IMR-90 (cell line): Measurements from ENCODE around the gene AHI1. TPM values are rescaled to one million over a fixed set of nuclear protein-coding genes. Genes with fewer than 3 reads are reported as not detected.

ENCODE experiments used
- ATAC-seq: fragments of 200-7000 bp; cut with Tn5 transposase; 2 replicates; pipeline ENCODE4 v1.9.1; 2020; ENCODE audit warnings: low read depth, mild to moderate bottlenecking, moderate library complexity
- BruUV-seq: library from RNA; stranded (reverse); fragments of 400-500 nt; replicated peaks from 2 replicates; lab custom pipeline; 2021; lab: Mats Ljungman, UMichigan
- CTCF ChIA-PET: fragments of 300-600 bp; formaldehyde crosslinking; extraction: SDS; loops from one replicate; lab custom pipeline; 2021; ENCODE audit warnings: antibody characterized with exemption; lab: Yijun Ruan, JAX
- POLR2A ChIA-PET: fragments of 300-600 bp; sonication (Branson Sonifier 250); formaldehyde crosslinking; loops from one replicate; lab custom pipeline; 2022; ENCODE audit warnings: antibody characterized with exemption; ENCODE audit not compliant: unreplicated experiment; lab: Charles Lee
- DNase-seq: peaks from one replicate; pipeline ENCODE4 v3.0.0; 2013
- H2AFZ ChIP-seq: replicated peaks from 2 replicates; pipeline ENCODE3; 2013; ENCODE audit warnings: low read length, mild to moderate bottlenecking; ENCODE audit not compliant: poor library complexity
- H2AK5ac ChIP-seq: 2 replicates; pipeline ENCODE4 v1.6.1; 2013; ENCODE audit warnings: low read depth, low read length, inconsistent platforms
- H2AK9ac ChIP-seq: replicated peaks from 2 replicates; pipeline ENCODE3; 2013; ENCODE audit warnings: mild to moderate bottlenecking, low read depth, low read length, moderate library complexity; ENCODE audit not compliant: poor library complexity
- H2BK120ac ChIP-seq: 2 replicates; pipeline ENCODE4 v1.6.1; 2013; ENCODE audit warnings: low read depth, low read length, inconsistent platforms
- H2BK15ac ChIP-seq: 3 replicates; pipeline ENCODE4 v1.6.1; 2013; ENCODE audit warnings: low read depth, low read length, inconsistent platforms
- H2BK20ac ChIP-seq: 2 replicates; pipeline ENCODE4 v1.6.1; 2013; ENCODE audit warnings: low read depth, mild to moderate bottlenecking, inconsistent platforms, low read length, moderate library complexity
- H2BK5ac ChIP-seq: 2 replicates; pipeline ENCODE4 v1.6.1; 2013; ENCODE audit warnings: mild to moderate bottlenecking, low read depth, low read length, inconsistent platforms; ENCODE audit not compliant: poor library complexity, severe bottlenecking
- H3K14ac ChIP-seq: replicated peaks from 2 replicates; pipeline ENCODE4 v1.6.1; 2013; ENCODE audit warnings: low read depth, low read length, inconsistent platforms
- H3K18ac ChIP-seq: 2 replicates; pipeline ENCODE4 v1.6.1; 2013; ENCODE audit warnings: low read depth, low read length, control low read depth
- H3K23ac ChIP-seq: 2 replicates; pipeline ENCODE4 v1.6.1; 2013; ENCODE audit warnings: low read depth, low read length, inconsistent platforms
- H3K27ac ChIP-seq: 2 replicates; pipeline ENCODE4 v1.5.1; 2013; ENCODE audit warnings: mild to moderate bottlenecking, control low read depth, low read length; ENCODE audit not compliant: insufficient read depth
- H3K27me3 ChIP-seq: 2 replicates; pipeline ENCODE4 v1.6.1; 2013; ENCODE audit warnings: low read length; ENCODE audit not compliant: control insufficient read depth, insufficient read depth
- H3K36me3 ChIP-seq: 2 replicates; pipeline ENCODE4 v1.6.1; 2013; ENCODE audit warnings: low read length, mixed read lengths; ENCODE audit not compliant: control insufficient read depth, insufficient read depth
- H3K4ac ChIP-seq: 2 replicates; pipeline ENCODE4 v1.6.1; 2013; ENCODE audit warnings: low read depth, low read length, inconsistent platforms
- H3K4me1 ChIP-seq: 2 replicates; pipeline ENCODE4 v1.6.1; 2013; ENCODE audit warnings: low read length, mixed read lengths; ENCODE audit not compliant: control insufficient read depth, insufficient read depth
- H3K4me2 ChIP-seq: 2 replicates; pipeline ENCODE4 v1.6.1; 2013; ENCODE audit warnings: low read depth, mild to moderate bottlenecking, control low read depth, low read length, moderate library complexity
- H3K4me3 ChIP-seq: 2 replicates; pipeline ENCODE4 v1.5.1; 2013; ENCODE audit warnings: low read depth, mild to moderate bottlenecking, control low read depth, low read length, moderate library complexity; ENCODE audit not compliant: insufficient read depth
- H3K56ac ChIP-seq: 2 replicates; pipeline ENCODE4 v1.6.1; 2013; ENCODE audit warnings: low read length, inconsistent platforms; ENCODE audit not compliant: insufficient read depth; ENCODE audit errors: extremely low read depth
- H3K79me1 ChIP-seq, 2 experiments: 2 replicates each; pipeline ENCODE4 v1.6.1; 2013; ENCODE audit warnings: low read length in 2 of 2, inconsistent platforms in 1 of 2, low read depth in 1 of 2
- H3K9ac ChIP-seq: 2 replicates; pipeline ENCODE4 v1.6.1; 2013; ENCODE audit warnings: low read depth, low read length, control low read depth
- H3K9me1 ChIP-seq: 2 replicates; pipeline ENCODE4 v1.6.1; 2013; ENCODE audit warnings: low read length, inconsistent platforms; ENCODE audit not compliant: insufficient read depth
- H3K9me3 ChIP-seq: 2 replicates; pipeline ENCODE4 v1.6.1; 2013; ENCODE audit warnings: low read length; ENCODE audit not compliant: control insufficient read depth, insufficient read depth
- H4K20me1 ChIP-seq: 2 replicates; pipeline ENCODE4 v1.6.1; 2013; ENCODE audit warnings: low read length, inconsistent platforms; ENCODE audit not compliant: insufficient read depth
- H4K5ac ChIP-seq: 2 replicates; pipeline ENCODE4 v1.6.1; 2013; ENCODE audit warnings: mild to moderate bottlenecking, low read depth, low read length, control low read depth
- H4K8ac ChIP-seq, 2 experiments: 2 replicates each; pipeline ENCODE4 v1.6.1; 2013; ENCODE audit warnings: low read depth in 2 of 2, low read length in 2 of 2, control low read depth in 1 of 2, inconsistent platforms in 1 of 2
- H4K91ac ChIP-seq: 2 replicates; pipeline ENCODE4 v1.6.1; 2013; ENCODE audit warnings: low read depth, low read length, inconsistent platforms; ENCODE audit not compliant: insufficient read depth
- BHLHE40 ChIP-seq: fragments of 150-350 bp; IDR thresholded peaks from 2 replicates; pipeline ENCODE4 v1.6.1; 2016; ENCODE audit warnings: mild to moderate bottlenecking, low read depth, low read length
- CEBPB ChIP-seq: IDR thresholded peaks from 2 replicates; pipeline ENCODE4 v1.6.1; 2012; ENCODE audit warnings: low read depth, low read length, improper control_type of control experiment
- CHD1 ChIP-seq: IDR thresholded peaks from 2 replicates; pipeline ENCODE4 v1.6.1; 2012; ENCODE audit warnings: low read depth, low read length, improper control_type of control experiment
- FOS ChIP-seq: fragments of 150-350 bp; IDR thresholded peaks from 2 replicates; pipeline ENCODE4 v1.6.1; 2016; ENCODE audit warnings: low read depth, low read length
- MAZ ChIP-seq: IDR thresholded peaks from 2 replicates; pipeline ENCODE4 v1.6.1; 2012; ENCODE audit warnings: low read depth, mild to moderate bottlenecking, low read length, improper control_type of control experiment, moderate library complexity, borderline replicate concordance
- MXI1 ChIP-seq: IDR thresholded peaks from 2 replicates; pipeline ENCODE4 v1.6.1; 2012; ENCODE audit warnings: low read depth, mild to moderate bottlenecking, low read length, moderate library complexity, borderline replicate concordance
- RAD21 ChIP-seq: IDR thresholded peaks from 2 replicates; pipeline ENCODE4 v1.6.1; 2012; ENCODE audit warnings: low read length, improper control_type of control experiment
- RFX5 ChIP-seq: IDR thresholded peaks from 2 replicates; pipeline ENCODE4 v1.8.0; 2012; ENCODE audit warnings: low read depth, mild to moderate bottlenecking, low read length, moderate library complexity
- WGBS, 2 experiments: methylation state at CpG; one replicate each; pipeline versions ENCODE4 v1.1.5 to v1.1.7; 2013; ENCODE audit warnings: missing lambda C conversion rate in 2 of 2; ENCODE audit not compliant: insufficient read length in 1 of 2; ENCODE audit errors: extremely low coverage in 2 of 2; 5-methylcytosine and 5-hydroxymethylcytosine counted together
- dilution Hi-C: fragments of 300-500 bp; cut with HindIII; formaldehyde crosslinking; loops from one replicate; pipeline ENCODE4 v1.14.3; 2018; ENCODE audit warnings: low sequenced_read_pairs; ENCODE audit not compliant: unreplicated experiment
- in situ Hi-C: fragments of 300-500 bp; cut with MboI; formaldehyde crosslinking; loops from 3 replicates; pipeline ENCODE4 v1.14.3; 2019; ENCODE audit warnings: low sequenced_read_pairs, inconsistent platforms, mixed read lengths
- intact Hi-C: fragments of 100-400 bp; cut with micrococcal nuclease; formaldehyde crosslinking; loops from 2 replicates; pipeline ENCODE4 v1.10.0; 2022
- polyA plus RNA-seq, 3 experiments: library from polyadenylated mRNA; depleted of rRNA; stranded (reverse); fragments of >200 nt; gene quantifications; 2 replicates each; pipeline ENCODE4 v1.2.3, GENCODE V29; 2012; ENCODE audit warnings: low replicate concordance in 1 of 3
- total RNA-seq: library from RNA; depleted of rRNA; stranded (reverse); fragments of >200 nt; gene quantifications from 2 replicates; pipeline ENCODE4 v1.2.3, GENCODE V29; 2012
- TF ChIP-seq, protein P1 (sequence below): conservative IDR thresholded peaks from 2 replicates; pipeline ENCODE4 v1.5.1; 2012; ENCODE audit warnings: mild to moderate bottlenecking, low read depth, low read length, improper control_type of control experiment

Gene AHI1
- total and polyA plus RNA-seq, 2 of the 4 experiments (the other 2 are of a cell fraction), result 9.5 to 19.4 TPM

DNA sequence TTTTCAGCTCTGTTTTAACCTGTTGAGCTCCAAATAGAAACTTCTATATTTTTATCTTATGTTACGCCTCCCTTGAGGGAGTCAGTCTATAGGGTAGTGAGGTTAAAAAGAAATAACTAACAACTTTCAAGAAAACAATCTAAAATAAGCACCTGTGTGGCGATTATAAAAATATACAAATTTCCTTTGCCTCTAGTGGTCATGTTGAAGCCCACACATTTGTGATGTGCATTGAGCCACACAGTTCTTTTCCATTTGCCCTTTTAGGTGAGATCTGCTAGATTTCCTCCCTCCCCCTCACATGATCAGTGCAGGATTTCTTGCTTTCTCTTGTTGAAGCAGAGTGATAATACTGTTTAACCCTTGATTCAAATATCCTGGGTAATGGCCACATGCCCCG is 232.3 kb downstream of the AHI1 start:
- Histone ChIP-seq H2BK5ac (no peak overlapping the region), H3K23ac (no peak overlapping the region), H4K20me1 (no peaks in the 10 kb centered on the region), H4K91ac (no peak overlapping the region), H3K56ac (no peak overlapping the region), H3K36me3 (no peaks in the 10 kb centered on the region), H2AK9ac (no peak overlapping the region), H3K14ac (no peak overlapping the region), H2BK120ac (no peak overlapping the region), H3K18ac (no peak overlapping the region), H3K9me1 (no peaks in the 10 kb centered on the region), H3K27me3 (peaks cover 5% of the 10 kb centered on the region), H3K9me3 (no peaks in the 10 kb centered on the region), H3K9ac (no peak overlapping the region), H3K4me3 (no peak overlapping the region), H3K4me2 (no peak overlapping the region), H4K5ac (no peak overlapping the region), H3K27ac (no peak overlapping the region), H3K79me1 (no peaks in the 10 kb centered on the region), H3K4me1 (no peaks in the 10 kb centered on the region), H2AK5ac (no peak overlapping the region), H3K4ac (no peak overlapping the region), H2BK15ac (no peak overlapping the region), H4K8ac (no peak overlapping the region), H2BK20ac (no peak overlapping the region), H2AFZ (no peak overlapping the region)
- ATAC-seq (no peak), DNase-seq (no peak)
- in situ Hi-C loops, result no loop called here
- intact Hi-C loops, result no loop called here
- BruUV-seq, result no TSS peak
- dilution Hi-C loops, result no loop called here
- POLR2A ChIA-PET, result no interaction called here
- no peak for TF ChIP-seq MXI1
- TF ChIP-seq RAD21, result no peak
- TF ChIP-seq RFX5, result no peak
- TF ChIP-seq CHD1, result no peak
- TF ChIP-seq BHLHE40, result no peak
- TF ChIP-seq, protein P1, sequence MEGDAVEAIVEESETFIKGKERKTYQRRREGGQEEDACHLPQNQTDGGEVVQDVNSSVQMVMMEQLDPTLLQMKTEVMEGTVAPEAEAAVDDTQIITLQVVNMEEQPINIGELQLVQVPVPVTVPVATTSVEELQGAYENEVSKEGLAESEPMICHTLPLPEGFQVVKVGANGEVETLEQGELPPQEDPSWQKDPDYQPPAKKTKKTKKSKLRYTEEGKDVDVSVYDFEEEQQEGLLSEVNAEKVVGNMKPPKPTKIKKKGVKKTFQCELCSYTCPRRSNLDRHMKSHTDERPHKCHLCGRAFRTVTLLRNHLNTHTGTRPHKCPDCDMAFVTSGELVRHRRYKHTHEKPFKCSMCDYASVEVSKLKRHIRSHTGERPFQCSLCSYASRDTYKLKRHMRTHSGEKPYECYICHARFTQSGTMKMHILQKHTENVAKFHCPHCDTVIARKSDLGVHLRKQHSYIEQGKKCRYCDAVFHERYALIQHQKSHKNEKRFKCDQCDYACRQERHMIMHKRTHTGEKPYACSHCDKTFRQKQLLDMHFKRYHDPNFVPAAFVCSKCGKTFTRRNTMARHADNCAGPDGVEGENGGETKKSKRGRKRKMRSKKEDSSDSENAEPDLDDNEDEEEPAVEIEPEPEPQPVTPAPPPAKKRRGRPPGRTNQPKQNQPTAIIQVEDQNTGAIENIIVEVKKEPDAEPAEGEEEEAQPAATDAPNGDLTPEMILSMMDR, result no peak
- TF ChIP-seq FOS, result no peak
- no peak for TF ChIP-seq CEBPB
- no peak for TF ChIP-seq MAZ
- CTCF ChIA-PET, result interaction anchor here (0.7 kb wide), 1 partner anchor 8 kb away, joined by 3 read pairs; no protein-coding TSS in a partner anchor
- 88% methylated on average over 1 of the region's 3 CpGs; no CpG with 5 or more reads in 1 of the 2 experiments for WGBS, 2 experiments
